SIG-M5 treated with dmso at 0.1 percent for 504 hours (cell line): Measurements from ENCODE around the gene ATRNL1.
"Not testable (repeated sequence)": the region's sequence is repeated elsewhere in the genome, so short reads cannot be mapped to it uniquely, and the experiment has no call there.

Experiments
- DNase-seq: peaks from one replicate; lab custom pipeline; 2025; ENCODE audit not compliant: unreplicated experiment; lab: John Stamatoyannopoulos, UW

The ATRNL1 gene

GRCh38 chr10:115745943-115746342 is 652.8 kb downstream of the ATRNL1 start:
- no peak for DNase-seq

- DNase-seq: no peak
Measured at GRCh38 chr10:115747811-115748210, 654.6 kb downstream of the ATRNL1 start.

- not testable (repeated sequence) for DNase-seq
Measured at GRCh38 chr10:115758488-115758887, 665.3 kb downstream of the ATRNL1 start.

- DNase-seq: no peak
Measured at GRCh38 chr10:115760131-115760530, 667.0 kb downstream of the ATRNL1 start.

- DNase-seq: no peak
Measured at GRCh38 chr10:115761166-115761565, 668.0 kb downstream of the ATRNL1 start.

GRCh38 chr10:115762029-115762428 is 668.9 kb downstream of the ATRNL1 start:
- DNase-seq: no peak

GRCh38 chr10:115771755-115772154 is 678.6 kb downstream of the ATRNL1 start:
- no peak for DNase-seq

GRCh38 chr10:115772606-115773005 is 679.4 kb downstream of the ATRNL1 start:
- no peak for DNase-seq

GRCh38 chr10:115773832-115774231 is 680.7 kb downstream of the ATRNL1 start:
- no peak for DNase-seq

GRCh38 chr10:115774721-115775120 is 681.6 kb downstream of the ATRNL1 start:
- no peak for DNase-seq

GRCh38 chr10:115777646-115778045 is 684.5 kb downstream of the ATRNL1 start:
- DNase-seq: no peak

- no peak for DNase-seq
Measured at GRCh38 chr10:115790220-115790619, 697.1 kb downstream of the ATRNL1 start.

- DNase-seq: no peak
Measured at GRCh38 chr10:115795964-115796363, 702.8 kb downstream of the ATRNL1 start.

- no peak for DNase-seq
Measured at GRCh38 chr10:115801457-115801856, 708.3 kb downstream of the ATRNL1 start.

GRCh38 chr10:115801992-115802391 is 708.8 kb downstream of the ATRNL1 start:
- no peak for DNase-seq

GRCh38 chr10:115802911-115803310 is 709.7 kb downstream of the ATRNL1 start:
- no peak for DNase-seq

GRCh38 chr10:115814542-115814941 is 721.4 kb downstream of the ATRNL1 start:
- DNase-seq: no peak

- no peak for DNase-seq
Measured at GRCh38 chr10:115818012-115818411, 724.8 kb downstream of the ATRNL1 start.

GRCh38 chr10:115826396-115826795 is 733.2 kb downstream of the ATRNL1 start:
- no peak for DNase-seq

GRCh38 chr10:115827231-115828009 is 734.3 kb downstream of the ATRNL1 start:
- no peak for DNase-seq

- DNase-seq: not testable (repeated sequence)
Measured at GRCh38 chr10:115828182-115828581, 735.0 kb downstream of the ATRNL1 start.

- no peak for DNase-seq
Measured at GRCh38 chr10:115829521-115830205, 736.5 kb downstream of the ATRNL1 start.
